ENCODE data around the gene TRIO.
A peak's percentile ranks its signal among the peaks of the same experiment; 100 is the strongest.

Gene TRIO

DNA sequence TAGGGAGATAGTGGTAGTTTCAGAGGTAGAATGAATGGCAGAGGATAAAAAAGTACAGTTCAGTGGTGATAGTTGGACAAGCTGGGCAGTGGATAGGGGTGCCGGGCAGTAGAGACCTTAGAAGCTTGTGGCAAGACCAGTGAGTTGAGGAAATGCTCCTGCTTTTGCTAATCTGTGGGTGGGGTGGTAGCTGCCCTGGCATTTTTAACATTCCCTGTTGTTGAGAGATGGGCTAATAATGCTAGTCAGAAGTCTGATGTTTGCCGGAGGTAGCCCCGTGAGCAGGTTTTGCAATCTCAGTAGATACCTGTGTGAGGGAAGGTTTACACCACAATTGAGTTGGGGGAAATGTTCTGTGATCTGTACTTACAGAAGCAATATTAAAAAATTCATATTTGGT, 91.1 kb downstream of the TRIO start:
- Histone ChIP-seq H3K4me2 (no peak overlapping the region), H4K20me1 (peaks cover 99% of the 10 kb centered on the region), H3K36me3 (no peaks in the 10 kb centered on the region; the same call in 1 of the 2 replicates), H3K27ac (no peak overlapping the region), H3K4me1 (peaks cover 32% of the 10 kb centered on the region), H3K9ac (no peak overlapping the region), H3K4me3 (no peak overlapping the region), H3K27me3 (no peaks in the 10 kb centered on the region), H3K9me3 (no peaks in the 10 kb centered on the region; the same call in 1 of the 2 replicates)
- TF ChIP-seq Cebpa-rat (IDR thresholded peaks at IDR 0.05), result no peak

DNA sequence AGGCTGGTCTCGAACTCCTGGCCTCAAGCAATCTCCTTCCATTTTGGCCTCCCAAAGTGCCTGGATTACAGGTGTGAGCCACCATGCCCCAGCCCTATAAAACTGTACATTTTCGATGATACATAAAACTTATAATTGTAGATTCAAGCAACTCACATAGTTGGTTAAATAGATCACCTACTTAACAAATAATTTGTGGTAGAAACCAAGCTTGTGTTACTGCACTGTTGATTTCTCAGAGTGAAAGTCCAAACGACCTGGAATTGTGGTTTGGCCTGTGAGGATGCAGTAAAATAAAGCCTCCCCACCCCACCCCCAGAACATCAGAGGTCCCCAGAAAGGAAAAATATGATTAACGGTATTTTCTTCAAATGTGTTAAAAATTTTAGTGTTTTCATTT, 92.7 kb downstream of the TRIO start:
- Histone ChIP-seq H3K36me3 (no peaks in the 10 kb centered on the region), H3K27ac (no peak overlapping the region), H3K9me3 (no peaks in the 10 kb centered on the region; the same call in 1 of the 2 replicates), H3K4me3 (no peak overlapping the region), H3K4me1 (peaks cover 45% of the 10 kb centered on the region), H3K4me2 (no peak overlapping the region), H4K20me1 (peaks cover 99% of the 10 kb centered on the region), H3K9ac (no peak overlapping the region), H3K27me3 (no peaks in the 10 kb centered on the region)
- no peak for TF ChIP-seq Cebpa-rat (IDR thresholded peaks at IDR 0.05)

- no peaks in the 10 kb centered on the region; the same call in 1 of the 2 replicates for H3K9me3 ChIP-seq
- no peaks in the 10 kb centered on the region for H3K36me3 ChIP-seq
- no peak overlapping the region for H3K4me3 ChIP-seq
- peaks cover 45% of the 10 kb centered on the region for H3K4me1 ChIP-seq
- H3K27ac ChIP-seq, result no peak overlapping the region
- no peak for TF ChIP-seq Cebpa-rat (IDR thresholded peaks at IDR 0.05)
- no peak overlapping the region for H3K4me2 ChIP-seq
- no peaks in the 10 kb centered on the region for H3K27me3 ChIP-seq
- H4K20me1 ChIP-seq, result peaks cover 99% of the 10 kb centered on the region
- H3K9ac ChIP-seq, result no peak overlapping the region
Observed at GRCh38 chr5:14236757-14237156, 93.6 kb downstream of the TRIO start.

DNA sequence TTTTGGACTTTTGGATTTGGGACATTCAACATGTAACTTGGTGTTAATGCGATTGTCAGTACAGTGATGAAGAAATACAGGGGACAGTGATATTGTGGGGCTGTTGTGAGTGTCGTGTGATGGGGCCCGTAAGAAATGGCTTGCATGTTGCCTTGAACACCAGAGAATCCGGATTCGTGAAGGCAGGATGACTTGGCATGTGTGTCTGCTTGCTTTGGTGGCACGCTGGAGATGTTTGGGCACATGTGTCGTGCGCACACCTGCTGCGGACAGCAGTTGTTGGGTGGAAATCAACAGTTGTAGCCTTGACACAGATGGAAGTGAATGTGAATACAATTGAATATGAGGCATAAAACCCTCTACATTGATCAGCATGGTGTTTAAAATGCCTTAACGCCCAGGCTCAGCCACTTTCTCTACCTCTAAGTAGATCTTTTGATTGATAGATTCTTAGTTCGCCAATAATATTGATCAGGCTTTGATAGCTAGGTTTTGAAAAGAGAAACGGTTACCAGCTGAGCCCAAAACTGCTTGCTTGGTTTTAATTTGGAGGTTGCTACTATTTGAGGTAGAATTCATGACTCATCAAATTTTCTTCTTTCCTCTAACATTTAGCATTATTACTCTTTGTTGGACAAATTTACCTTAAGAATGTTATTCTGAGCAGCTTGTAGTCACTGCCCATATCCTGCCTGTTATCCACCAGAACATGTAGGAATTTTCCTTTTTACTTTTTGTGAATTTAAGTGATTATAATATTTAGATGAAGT, 94.4 kb downstream of the TRIO start:
- H3K9ac ChIP-seq, result no peak overlapping the region
- no peaks in the 10 kb centered on the region; the same call in 1 of the 2 replicates for H3K9me3 ChIP-seq
- no peak overlapping the region for H3K27ac ChIP-seq
- H3K27me3 ChIP-seq, result no peaks in the 10 kb centered on the region
- H3K36me3 ChIP-seq, result no peaks in the 10 kb centered on the region
- no peak for TF ChIP-seq Cebpa-rat (IDR thresholded peaks at IDR 0.05)
- peaks cover 39% of the 10 kb centered on the region for H3K4me1 ChIP-seq
- peaks cover 99% of the 10 kb centered on the region for H4K20me1 ChIP-seq
- H3K4me2 ChIP-seq, result peak overlapping the region; percentile 0; the same call in 1 of the 2 replicates
- no peak overlapping the region for H3K4me3 ChIP-seq

DNA sequence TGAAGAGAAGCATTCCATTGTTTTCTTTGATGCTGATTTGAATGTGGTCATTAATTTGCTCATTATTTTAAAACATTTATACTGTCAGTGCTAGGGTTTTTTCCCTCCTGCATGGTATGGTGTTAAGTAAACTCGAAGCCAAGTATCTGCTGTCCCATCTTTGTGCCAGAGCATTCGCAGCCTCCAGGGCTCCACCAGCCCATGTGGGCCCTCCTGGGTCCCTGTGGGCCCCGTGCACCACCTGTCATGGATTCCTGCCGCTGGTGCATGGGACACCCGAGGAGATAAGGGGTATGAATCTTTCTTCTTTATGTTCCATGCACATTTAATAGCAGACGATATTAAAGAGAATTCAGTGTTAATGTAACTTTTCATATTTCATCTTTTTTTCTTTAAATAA, 95.1 kb downstream of the TRIO start:
- H3K27ac ChIP-seq, result no peak overlapping the region
- H4K20me1 ChIP-seq, result peaks cover 99% of the 10 kb centered on the region
- H3K4me3 ChIP-seq, result no peak overlapping the region
- TF ChIP-seq Cebpa-rat (IDR thresholded peaks at IDR 0.05), result no peak
- H3K9me3 ChIP-seq, result no peaks in the 10 kb centered on the region
- H3K9ac ChIP-seq, result no peak overlapping the region
- H3K27me3 ChIP-seq, result no peaks in the 10 kb centered on the region
- H3K4me1 ChIP-seq, result peaks cover 34% of the 10 kb centered on the region
- no peak overlapping the region for H3K4me2 ChIP-seq
- H3K36me3 ChIP-seq, result no peaks in the 10 kb centered on the region

DNA sequence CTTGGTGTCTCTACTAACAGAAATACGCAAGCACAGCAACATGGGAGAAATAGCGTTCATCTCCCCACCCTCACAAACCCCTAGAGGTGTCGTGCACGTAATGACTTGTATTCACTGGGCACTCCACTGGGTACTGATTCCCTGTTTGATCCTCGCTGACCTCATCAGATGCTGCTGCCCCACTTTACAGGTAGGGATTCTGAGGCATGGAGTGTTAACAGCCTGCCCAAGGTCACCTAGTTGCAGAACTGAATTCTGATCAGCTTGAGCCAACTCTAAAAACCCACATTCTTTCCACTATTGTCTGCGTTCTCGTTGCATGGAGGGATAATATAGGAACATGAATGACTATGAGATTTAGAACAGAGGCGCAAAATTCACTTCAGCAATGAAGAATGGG, 96.3 kb downstream of the TRIO start:
- H3K4me1 ChIP-seq, result peaks cover 34% of the 10 kb centered on the region
- H3K36me3 ChIP-seq, result no peaks in the 10 kb centered on the region
- no peak overlapping the region for H3K4me3 ChIP-seq
- H4K20me1 ChIP-seq, result peaks cover 99% of the 10 kb centered on the region
- no peak overlapping the region for H3K27ac ChIP-seq
- no peaks in the 10 kb centered on the region for H3K9me3 ChIP-seq
- H3K4me2 ChIP-seq, result peak overlapping the region; percentile 20
- peak overlapping the region; percentile 28; the same call in 1 of the 2 replicates for H3K9ac ChIP-seq
- H3K27me3 ChIP-seq, result no peaks in the 10 kb centered on the region
- TF ChIP-seq Cebpa-rat (IDR thresholded peaks at IDR 0.05), result no peak

DNA sequence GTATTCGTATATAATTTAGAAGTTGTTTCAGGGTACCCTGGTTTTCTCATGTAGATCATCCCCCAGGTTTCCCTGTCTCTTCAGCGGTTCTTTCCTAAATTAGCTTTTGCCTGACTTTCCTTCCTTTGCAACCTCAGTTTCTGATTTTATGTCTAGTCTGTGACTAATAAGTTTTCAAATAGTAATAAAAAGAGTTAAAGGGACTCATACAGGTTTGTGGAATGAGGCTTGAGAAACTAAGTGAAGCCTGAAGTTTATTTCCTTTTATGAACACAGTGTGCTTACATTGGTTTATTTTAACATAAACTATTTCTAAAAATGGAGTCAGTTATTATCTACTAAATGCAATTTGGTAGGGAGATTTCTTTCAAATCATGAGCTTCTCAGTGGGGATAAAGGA, 96.8 kb downstream of the TRIO start:
- TF ChIP-seq Cebpa-rat (IDR thresholded peaks at IDR 0.05), result no peak
- no peaks in the 10 kb centered on the region for H3K27me3 ChIP-seq
- H3K9ac ChIP-seq, result peak overlapping the region; percentile 28; the same call in 1 of the 2 replicates
- no peaks in the 10 kb centered on the region for H3K36me3 ChIP-seq
- peaks cover 99% of the 10 kb centered on the region for H4K20me1 ChIP-seq
- peak overlapping the region; percentile 20 for H3K4me2 ChIP-seq
- H3K4me1 ChIP-seq, result peaks cover 34% of the 10 kb centered on the region
- no peak overlapping the region for H3K27ac ChIP-seq
- no peaks in the 10 kb centered on the region for H3K9me3 ChIP-seq
- H3K4me3 ChIP-seq, result no peak overlapping the region

GRCh38 chr5:14240359-14240758, 97.2 kb downstream of the TRIO start:
- Histone ChIP-seq H4K20me1 (peaks cover 99% of the 10 kb centered on the region), H3K4me2 (peak overlapping the region; percentile 20; the same call in 1 of the 2 replicates), H3K9me3 (no peaks in the 10 kb centered on the region), H3K27me3 (no peaks in the 10 kb centered on the region), H3K27ac (no peak overlapping the region), H3K4me3 (no peak overlapping the region), H3K4me1 (peaks cover 34% of the 10 kb centered on the region), H3K36me3 (no peaks in the 10 kb centered on the region), H3K9ac (no peak overlapping the region)
- TF ChIP-seq Cebpa-rat (IDR thresholded peaks at IDR 0.05), result no peak

GRCh38 chr5:14241141-14241540, 98.0 kb downstream of the TRIO start:
- Histone ChIP-seq H3K36me3 (no peaks in the 10 kb centered on the region), H4K20me1 (peaks cover 100% of the 10 kb centered on the region), H3K9ac (no peak overlapping the region), H3K4me3 (no peak overlapping the region), H3K4me2 (no peak overlapping the region), H3K27ac (no peak overlapping the region), H3K27me3 (no peaks in the 10 kb centered on the region), H3K4me1 (peaks cover 34% of the 10 kb centered on the region), H3K9me3 (no peaks in the 10 kb centered on the region)
- TF ChIP-seq Cebpa-rat (IDR thresholded peaks at IDR 0.05), result no peak

DNA sequence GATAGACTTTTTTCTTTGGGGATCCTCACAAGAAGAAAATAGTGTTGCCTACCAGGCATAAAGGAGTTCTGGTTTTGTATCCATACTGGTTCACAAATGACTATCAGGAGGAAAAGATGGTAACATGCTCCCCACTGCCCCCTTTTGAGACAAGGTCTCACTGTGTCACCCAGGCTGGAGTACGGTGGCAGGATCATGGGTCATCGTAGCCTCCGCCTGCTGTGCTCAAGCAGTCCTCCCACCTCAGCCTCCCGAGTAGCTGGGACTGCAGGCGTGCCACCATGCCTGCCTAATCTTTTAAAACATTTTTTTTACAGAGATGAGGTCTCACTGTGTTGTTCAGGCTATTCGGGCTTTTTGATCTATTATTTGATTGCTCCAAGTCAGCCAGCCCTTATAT, 99.3 kb downstream of the TRIO start:
- H4K20me1 ChIP-seq, result peaks cover 100% of the 10 kb centered on the region
- H3K4me2 ChIP-seq, result no peak overlapping the region
- no peak overlapping the region for H3K4me3 ChIP-seq
- H3K9me3 ChIP-seq, result no peaks in the 10 kb centered on the region
- no peaks in the 10 kb centered on the region for H3K27me3 ChIP-seq
- H3K27ac ChIP-seq, result no peak overlapping the region
- peaks cover 30% of the 10 kb centered on the region for H3K4me1 ChIP-seq
- no peak overlapping the region for H3K9ac ChIP-seq
- H3K36me3 ChIP-seq, result no peaks in the 10 kb centered on the region
- TF ChIP-seq Cebpa-rat (IDR thresholded peaks at IDR 0.05), result no peak

Measured in BLaER1 (cell line).